Astrocyte (in vitro differentiated cells and primary cell): Measurements from ENCODE around the gene TCIRG1. TPM values are rescaled to one million over a fixed set of nuclear protein-coding genes. Genes with fewer than 3 reads are reported as not detected.

Source experiments
- DNase-seq: peaks from one replicate; pipeline ENCODE4 v3.0.0-alpha.2; 2010; ENCODE audit warnings: low read depth
- FAIRE-seq: peaks from 2 replicates; lab custom pipeline; 2011; peaks lifted over from hg19 to GRCh38; lab: Jason Lieb, UNC
- H2AFZ ChIP-seq: 2 replicates; pipeline ENCODE4 v1.6.0; 2012; ENCODE audit warnings: low read depth, low read length, inconsistent platforms
- H3K27ac ChIP-seq: 2 replicates; pipeline ENCODE4 v1.5.1; 2011; ENCODE audit warnings: low read depth, low read length, inconsistent platforms
- H3K27me3 ChIP-seq: 2 replicates; pipeline ENCODE4 v1.6.0; 2011; ENCODE audit warnings: low read length, inconsistent platforms; ENCODE audit not compliant: insufficient read depth
- H3K36me3 ChIP-seq: 2 replicates; pipeline ENCODE4 v1.5.1; 2011; ENCODE audit warnings: low read length, inconsistent platforms; ENCODE audit not compliant: insufficient read depth
- H3K4me1 ChIP-seq: 2 replicates; pipeline ENCODE4 v1.5.1; 2011; ENCODE audit warnings: low read length, inconsistent platforms; ENCODE audit not compliant: insufficient read depth
- H3K4me2 ChIP-seq: 2 replicates; pipeline ENCODE4 v1.6.0; 2012; ENCODE audit warnings: low read length, inconsistent platforms
- H3K4me3 ChIP-seq: 2 replicates; pipeline ENCODE4 v1.5.1; 2011; ENCODE audit warnings: low read depth, mild to moderate bottlenecking, low read length, inconsistent platforms; ENCODE audit not compliant: insufficient read depth
- H3K79me2 ChIP-seq: 2 replicates; pipeline ENCODE4 v1.6.0; 2012; ENCODE audit warnings: mild to moderate bottlenecking, low read length, inconsistent platforms; ENCODE audit not compliant: insufficient read depth
- H3K9ac ChIP-seq: 2 replicates; pipeline ENCODE4 v1.6.0; 2012; ENCODE audit warnings: mild to moderate bottlenecking, low read length, inconsistent platforms
- H3K9me3 ChIP-seq: 2 replicates; pipeline ENCODE4 v1.5.1; 2012; ENCODE audit warnings: low read depth, mild to moderate bottlenecking, low read length, inconsistent platforms; ENCODE audit not compliant: insufficient read depth
- H4K20me1 ChIP-seq: 2 replicates; pipeline ENCODE4 v1.6.0; 2012; ENCODE audit warnings: low read length, inconsistent platforms; ENCODE audit not compliant: insufficient read depth
- H3K27ac Mint-ChIP-seq: one replicate; pipeline ENCODE4 v1.8.0; 2021; ENCODE audit warnings: mild to moderate bottlenecking, mixed read lengths; ENCODE audit not compliant: unreplicated experiment
- H3K27me3 Mint-ChIP-seq: one replicate; pipeline ENCODE4 v1.8.0; 2021; ENCODE audit warnings: low read depth, mixed read lengths; ENCODE audit not compliant: unreplicated experiment
- H3K36me3 Mint-ChIP-seq: one replicate; pipeline ENCODE4 v1.8.0; 2021; ENCODE audit warnings: low read depth, mixed read lengths; ENCODE audit not compliant: unreplicated experiment
- H3K4me1 Mint-ChIP-seq: one replicate; pipeline ENCODE4 v1.8.0; 2021; ENCODE audit warnings: low read depth, mixed read lengths; ENCODE audit not compliant: unreplicated experiment
- H3K4me3 Mint-ChIP-seq: one replicate; pipeline ENCODE4 v1.8.0; 2021; ENCODE audit warnings: mild to moderate bottlenecking, moderate library complexity, mixed read lengths; ENCODE audit not compliant: unreplicated experiment
- H3K9me3 Mint-ChIP-seq: one replicate; pipeline ENCODE4 v1.8.0; 2021; ENCODE audit warnings: mild to moderate bottlenecking, mixed read lengths; ENCODE audit not compliant: unreplicated experiment
- CTCF ChIP-seq: IDR thresholded peaks from 2 replicates; pipeline ENCODE4 v1.5.1; 2011; ENCODE audit warnings: low read depth, mild to moderate bottlenecking, inconsistent platforms, low read length, moderate library complexity; ENCODE audit not compliant: insufficient read depth
- EZH2 ChIP-seq: IDR thresholded peaks from 2 replicates; pipeline ENCODE4 v1.6.1; 2012; ENCODE audit warnings: mild to moderate bottlenecking, low read length, inconsistent platforms; ENCODE audit not compliant: insufficient read depth
- total RNA-seq: library from RNA; stranded (reverse); gene quantifications from 2 replicates; pipeline ENCODE4 v1.2.1, GENCODE V29; 2021

Gene TCIRG1
- total RNA-seq, 1 donor from 2014 or later, result 55.1 TPM

- DNase-seq (no peak), FAIRE-seq (no peak)
- Histone ChIP-seq H2AFZ (no peak overlapping the region), H3K36me3 (peaks cover 11% of the 10 kb centered on the region), H3K79me2 (no peaks in the 10 kb centered on the region), H4K20me1 (no peaks in the 10 kb centered on the region), H3K9ac (no peak overlapping the region), H3K9me3 (no peaks in the 10 kb centered on the region), H3K4me2 (no peak overlapping the region), H3K4me1 (no peaks in the 10 kb centered on the region), H3K4me3 (no peak overlapping the region), H3K27me3 (no peaks in the 10 kb centered on the region), H3K27ac (no peak overlapping the region)
- peaks cover 45% of the 10 kb centered on the region for H3K36me3 Mint-ChIP-seq
- TF ChIP-seq EZH2 (no peak), CTCF (no peak)
- H3K4me3 Mint-ChIP-seq, result no peak overlapping the region
- H3K27me3 Mint-ChIP-seq, result no peaks in the 10 kb centered on the region
- H3K9me3 Mint-ChIP-seq, result no peaks in the 10 kb centered on the region
- H3K27ac Mint-ChIP-seq, result no peak overlapping the region
- H3K4me1 Mint-ChIP-seq, result peaks cover 18% of the 10 kb centered on the region
Measured at GRCh38 chr11:68065841-68066240, 27.0 kb downstream of the TCIRG1 start.

GRCh38 chr11:68066742-68067141, 27.9 kb downstream of the TCIRG1 start:
- Histone ChIP-seq H3K79me2 (no peaks in the 10 kb centered on the region), H3K36me3 (peaks cover 8% of the 10 kb centered on the region), H4K20me1 (no peaks in the 10 kb centered on the region), H3K27me3 (no peaks in the 10 kb centered on the region), H2AFZ (no peak overlapping the region), H3K4me1 (no peaks in the 10 kb centered on the region), H3K9ac (no peak overlapping the region), H3K4me2 (no peak overlapping the region), H3K27ac (no peak overlapping the region), H3K9me3 (no peaks in the 10 kb centered on the region), H3K4me3 (no peak overlapping the region)
- Mint-ChIP-seq H3K4me1 (peaks cover 18% of the 10 kb centered on the region), H3K27ac (no peak overlapping the region), H3K27me3 (no peaks in the 10 kb centered on the region), H3K36me3 (peaks cover 47% of the 10 kb centered on the region), H3K9me3 (no peaks in the 10 kb centered on the region), H3K4me3 (no peak overlapping the region)
- peak; percentile 25 for DNase-seq
- TF ChIP-seq EZH2, result no peak
- no peak for TF ChIP-seq CTCF
- no peak for FAIRE-seq

DNA sequence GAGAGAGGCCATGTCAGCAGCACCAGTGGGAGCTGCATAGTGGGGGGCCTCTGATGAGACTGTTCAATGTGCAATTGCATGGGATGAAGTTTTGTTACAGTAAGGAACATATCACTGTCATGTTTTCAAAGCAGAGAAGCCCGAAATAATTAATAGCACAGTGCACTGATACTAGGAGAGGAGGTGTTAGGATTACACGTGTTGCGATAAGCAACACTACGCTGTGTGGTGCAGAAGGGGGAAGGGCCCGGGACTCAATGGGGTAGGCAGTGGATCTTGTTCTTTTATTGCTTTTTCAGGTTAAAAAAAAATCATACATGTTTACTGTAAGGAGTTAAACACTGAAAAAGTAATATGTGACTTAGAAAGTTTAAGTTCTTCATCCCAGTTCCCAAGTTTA, 29.2 kb downstream of the TCIRG1 start:
- peaks cover 8% of the 10 kb centered on the region for H3K36me3 ChIP-seq

More for the DNA sequence above, 29.2 kb downstream of the TCIRG1 start:
- Histone ChIP-seq H3K9ac (no peak overlapping the region), H3K4me3 (no peak overlapping the region), H4K20me1 (no peaks in the 10 kb centered on the region), H3K9me3 (no peaks in the 10 kb centered on the region), H3K4me2 (no peak overlapping the region), H3K79me2 (no peaks in the 10 kb centered on the region), H2AFZ (no peak overlapping the region), H3K27me3 (no peaks in the 10 kb centered on the region), H3K27ac (no peak overlapping the region), H3K4me1 (no peaks in the 10 kb centered on the region)
- Mint-ChIP-seq H3K4me3 (no peak overlapping the region), H3K36me3 (peaks cover 49% of the 10 kb centered on the region), H3K27ac (no peak overlapping the region), H3K4me1 (peaks cover 18% of the 10 kb centered on the region), H3K27me3 (no peaks in the 10 kb centered on the region), H3K9me3 (no peaks in the 10 kb centered on the region)
- no peak for TF ChIP-seq CTCF
- no peak for TF ChIP-seq EZH2
- FAIRE-seq (no peak), DNase-seq (no peak)
